Measurements from ENCODE around the gene CLNS1A. TPM values are rescaled to one million over a fixed set of nuclear protein-coding genes. Genes with fewer than 3 reads are reported as not detected.

CLNS1A gene
- 100 to 1,000 TPM in 1 of 2 experiments, 10 to 100 TPM in 1; 99.9 to 103 TPM for total RNA-seq

- H3K36me3 Mint-ChIP-seq (ENCODE audit: low read depth), result peaks cover 25% of the 10 kb centered on the region
- H3K27ac Mint-ChIP-seq, result peak within 1 kb of the TSS; percentile 93
- peak; percentile 100 for ATAC-seq
- peaks cover 40% of the 10 kb centered on the region for H3K4me1 Mint-ChIP-seq (ENCODE audit: low read depth)
- CTCF ChIA-PET, result interaction anchor here (1.3 kb wide), 1 partner anchor 12 kb away, joined by 3 read pairs; no protein-coding TSS in a partner anchor
- peaks cover 7% of the 10 kb centered on the region for H3K9me3 Mint-ChIP-seq (ENCODE audit: insufficient read depth)
- POLR2A ChIA-PET, result no interaction called here
- no peaks in the 10 kb centered on the region for H3K27me3 Mint-ChIP-seq (ENCODE audit: low read depth)
- peak; percentile 86 for DNase-seq
- peak within 1 kb of the TSS; percentile 93 for H3K4me3 Mint-ChIP-seq
These were observed at the start of gene CLNS1A for GRCh38 chr11:77637345-77638165. Gene CLNS1A, minus strand, starts transcription at chr11:77637794. Its CDS starts 80 bp downstream, at chr11:77637714.

- no peaks in the 10 kb centered on the region for H3K4me1 Mint-ChIP-seq (ENCODE audit: low read depth)
- no peak for ATAC-seq
- H3K27me3 Mint-ChIP-seq (ENCODE audit: low read depth), result no peaks in the 10 kb centered on the region
- no peak overlapping the region for H3K27ac Mint-ChIP-seq
- ChIA-PET POLR2A (no interaction called here), CTCF (no interaction called here)
- no peak for DNase-seq
- no peaks in the 10 kb centered on the region for H3K9me3 Mint-ChIP-seq (ENCODE audit: insufficient read depth)
- no peak overlapping the region for H3K4me3 Mint-ChIP-seq
- peaks cover 37% of the 10 kb centered on the region for H3K36me3 Mint-ChIP-seq (ENCODE audit: low read depth)
These were observed 49.5 kb upstream of the CLNS1A start for GRCh38 chr11:77687088-77687487.

DNA sequence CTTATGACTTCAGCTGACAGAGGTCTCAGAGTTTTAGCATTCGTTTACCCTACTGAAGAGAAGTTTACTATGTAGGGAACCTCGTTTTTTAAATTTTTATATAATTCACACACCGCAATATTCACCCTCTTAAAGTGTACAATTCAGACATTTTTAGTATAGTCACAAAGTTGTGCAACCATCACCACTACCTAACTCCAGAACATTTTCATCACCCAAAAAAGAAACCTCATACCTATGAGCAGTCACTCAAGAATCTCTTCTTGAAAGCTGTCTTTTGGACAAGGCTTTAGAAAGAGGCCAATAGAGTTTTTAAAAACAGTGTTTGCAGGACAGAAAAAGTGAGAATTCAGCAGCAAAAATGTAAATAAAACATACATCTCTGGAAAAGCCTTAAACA, 39.5 kb upstream of the CLNS1A start:
- Mint-ChIP-seq H3K9me3 (ENCODE audit: insufficient read depth) (no peaks in the 10 kb centered on the region), H3K4me1 (ENCODE audit: low read depth) (no peaks in the 10 kb centered on the region), H3K4me3 (no peak overlapping the region), H3K36me3 (ENCODE audit: low read depth) (peaks cover 44% of the 10 kb centered on the region), H3K27ac (no peak overlapping the region), H3K27me3 (ENCODE audit: low read depth) (no peaks in the 10 kb centered on the region)
- ChIA-PET CTCF (no interaction called here), POLR2A (no interaction called here)
- ATAC-seq (no peak), DNase-seq (no peak)

- H3K36me3 Mint-ChIP-seq (ENCODE audit: low read depth), result peaks cover 65% of the 10 kb centered on the region
- H3K27ac Mint-ChIP-seq, result no peak overlapping the region
- ChIA-PET POLR2A (no interaction called here), CTCF (no interaction called here)
- no peak for DNase-seq
- no peak overlapping the region for H3K4me3 Mint-ChIP-seq
- H3K4me1 Mint-ChIP-seq (ENCODE audit: low read depth), result no peaks in the 10 kb centered on the region
- no peak for ATAC-seq
- no peaks in the 10 kb centered on the region for H3K9me3 Mint-ChIP-seq (ENCODE audit: insufficient read depth)
- H3K27me3 Mint-ChIP-seq (ENCODE audit: low read depth), result no peaks in the 10 kb centered on the region
These were observed 34.7 kb upstream of the CLNS1A start for GRCh38 chr11:77672264-77672663.

- Mint-ChIP-seq H3K9me3 (ENCODE audit: insufficient read depth) (no peaks in the 10 kb centered on the region), H3K27me3 (ENCODE audit: low read depth) (no peaks in the 10 kb centered on the region), H3K27ac (no peak overlapping the region), H3K36me3 (ENCODE audit: low read depth) (peaks cover 53% of the 10 kb centered on the region), H3K4me3 (no peak overlapping the region), H3K4me1 (ENCODE audit: low read depth) (no peaks in the 10 kb centered on the region)
- ChIA-PET CTCF (no interaction called here), POLR2A (no interaction called here)
- ATAC-seq, result no peak
- no peak for DNase-seq
These were observed 32.4 kb upstream of the CLNS1A start for GRCh38 chr11:77669848-77670511.

GRCh38 chr11:77668760-77669159, 31.2 kb upstream of the CLNS1A start:
- Mint-ChIP-seq H3K27me3 (ENCODE audit: low read depth) (no peaks in the 10 kb centered on the region), H3K9me3 (ENCODE audit: insufficient read depth) (no peaks in the 10 kb centered on the region), H3K4me3 (no peak overlapping the region), H3K4me1 (ENCODE audit: low read depth) (no peaks in the 10 kb centered on the region), H3K27ac (no peak overlapping the region), H3K36me3 (ENCODE audit: low read depth) (peaks cover 42% of the 10 kb centered on the region)
- ChIA-PET CTCF (no interaction called here), POLR2A (no interaction called here)
- ATAC-seq, result no peak
- DNase-seq, result no peak

- no peaks in the 10 kb centered on the region for H3K4me1 Mint-ChIP-seq (ENCODE audit: low read depth)
- ATAC-seq (no peak), DNase-seq (no peak)
- no peaks in the 10 kb centered on the region for H3K9me3 Mint-ChIP-seq (ENCODE audit: insufficient read depth)
- ChIA-PET POLR2A (no interaction called here), CTCF (no interaction called here)
- H3K36me3 Mint-ChIP-seq (ENCODE audit: low read depth), result peaks cover 24% of the 10 kb centered on the region
- no peaks in the 10 kb centered on the region for H3K27me3 Mint-ChIP-seq (ENCODE audit: low read depth)
- no peak overlapping the region for H3K4me3 Mint-ChIP-seq
- H3K27ac Mint-ChIP-seq, result no peak overlapping the region
These were observed 27.8 kb upstream of the CLNS1A start for GRCh38 chr11:77665240-77665965.

- peaks cover 2% of the 10 kb centered on the region for H3K36me3 Mint-ChIP-seq (ENCODE audit: low read depth)
- no peaks in the 10 kb centered on the region for H3K9me3 Mint-ChIP-seq (ENCODE audit: insufficient read depth)
- ATAC-seq (no peak), DNase-seq (no peak)
- POLR2A ChIA-PET, result no interaction called here
- CTCF ChIA-PET, result interaction anchor here (1.0 kb wide), 2 partner anchors 13 to 14 kb away, joined by 3 read pairs; no protein-coding TSS in a partner anchor
- H3K4me3 Mint-ChIP-seq, result no peak overlapping the region
- H3K27me3 Mint-ChIP-seq (ENCODE audit: low read depth), result no peaks in the 10 kb centered on the region
- H3K4me1 Mint-ChIP-seq (ENCODE audit: low read depth), result no peaks in the 10 kb centered on the region
- H3K27ac Mint-ChIP-seq, result no peak overlapping the region
These were observed 24.1 kb upstream of the CLNS1A start for GRCh38 chr11:77661670-77662069.

DNA sequence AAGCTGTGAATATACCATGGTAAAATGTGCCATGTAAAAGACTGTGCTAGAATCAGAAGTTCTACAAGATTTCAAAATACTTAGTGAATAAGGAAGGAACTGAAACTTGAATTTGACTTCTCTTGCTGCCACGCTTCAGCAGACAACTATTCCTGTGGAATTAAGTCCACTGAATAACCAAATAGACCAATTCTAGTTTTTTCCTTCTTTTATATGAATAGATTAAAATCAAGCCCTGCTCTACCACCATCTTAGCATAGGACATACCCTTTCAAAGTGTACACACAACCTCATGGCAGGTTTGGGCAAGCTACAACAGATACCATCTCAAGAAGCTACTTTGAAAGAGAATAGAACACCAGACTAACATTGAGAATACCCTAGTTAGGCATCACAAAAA, 23.4 kb upstream of the CLNS1A start:
- ATAC-seq (no peak), DNase-seq (no peak)
- H3K27ac Mint-ChIP-seq, result no peak overlapping the region
- POLR2A ChIA-PET, result no interaction called here
- H3K4me1 Mint-ChIP-seq (ENCODE audit: low read depth), result no peaks in the 10 kb centered on the region
- no peaks in the 10 kb centered on the region for H3K9me3 Mint-ChIP-seq (ENCODE audit: insufficient read depth)
- H3K36me3 Mint-ChIP-seq (ENCODE audit: low read depth), result peaks cover 2% of the 10 kb centered on the region
- no peaks in the 10 kb centered on the region for H3K27me3 Mint-ChIP-seq (ENCODE audit: low read depth)
- H3K4me3 Mint-ChIP-seq, result no peak overlapping the region
- CTCF ChIA-PET, result interaction anchor here (0.8 to 1.0 kb wide), 4 partner anchors 11 to 65 kb away, joined by 3 to 4 read pairs (median 3); no protein-coding TSS in a partner anchor

- no peak overlapping the region for H3K27ac Mint-ChIP-seq
- CTCF ChIA-PET, result no interaction called here
- POLR2A ChIA-PET, result no interaction called here
These were observed 20.8 kb upstream of the CLNS1A start for GRCh38 chr11:77658213-77659013.

GRCh38 chr11:77656362-77656761, 18.8 kb upstream of the CLNS1A start:
- no peak for DNase-seq
- H3K4me1 Mint-ChIP-seq (ENCODE audit: low read depth), result no peaks in the 10 kb centered on the region
- ATAC-seq, result no peak
- no peaks in the 10 kb centered on the region for H3K9me3 Mint-ChIP-seq (ENCODE audit: insufficient read depth)
- H3K27ac Mint-ChIP-seq, result no peak overlapping the region
- ChIA-PET CTCF (no interaction called here), POLR2A (no interaction called here)
- H3K36me3 Mint-ChIP-seq (ENCODE audit: low read depth), result no peaks in the 10 kb centered on the region
- no peak overlapping the region for H3K4me3 Mint-ChIP-seq
- peaks cover 2% of the 10 kb centered on the region for H3K27me3 Mint-ChIP-seq (ENCODE audit: low read depth)

More at GRCh38 chr11:77658213-77659013, 20.8 kb upstream of the CLNS1A start:
- no peak for ATAC-seq
- no peaks in the 10 kb centered on the region for H3K9me3 Mint-ChIP-seq (ENCODE audit: insufficient read depth)
- no peak for DNase-seq
- no peaks in the 10 kb centered on the region for H3K4me1 Mint-ChIP-seq (ENCODE audit: low read depth)
- no peaks in the 10 kb centered on the region for H3K36me3 Mint-ChIP-seq (ENCODE audit: low read depth)
- H3K4me3 Mint-ChIP-seq, result no peak overlapping the region
- peaks cover 2% of the 10 kb centered on the region for H3K27me3 Mint-ChIP-seq (ENCODE audit: low read depth)

Measured in activated CD8-positive, alpha-beta T cell treated with anti-CD3 and anti-CD28 coated beads, Interleukin-2, amount 10 ng/mL, durations not matched to agents 7 days and 5 days (primary cell).